Activated CD4-positive, alpha-beta T cell treated with anti-CD3 and anti-CD28 coated beads, Interleukin-10, Interleukin-2, amounts not matched to agents 100 ng/mL and 50 ng/mL, durations not matched to agents 16 hours and 8 hours (primary cell): ENCODE data around the gene CHL1.
"Not testable (repeated sequence)": the region's sequence is repeated elsewhere in the genome, so short reads cannot be mapped to it uniquely, and the experiment has no call there.

Source experiments
- DNase-seq: peaks from one replicate; pipeline ENCODE4 v3.0.0-alpha.2; 2020

Gene CHL1

GRCh38 chr3:347581-347980 lies 151.0 kb downstream of the CHL1 start:
- no peak for DNase-seq

DNA sequence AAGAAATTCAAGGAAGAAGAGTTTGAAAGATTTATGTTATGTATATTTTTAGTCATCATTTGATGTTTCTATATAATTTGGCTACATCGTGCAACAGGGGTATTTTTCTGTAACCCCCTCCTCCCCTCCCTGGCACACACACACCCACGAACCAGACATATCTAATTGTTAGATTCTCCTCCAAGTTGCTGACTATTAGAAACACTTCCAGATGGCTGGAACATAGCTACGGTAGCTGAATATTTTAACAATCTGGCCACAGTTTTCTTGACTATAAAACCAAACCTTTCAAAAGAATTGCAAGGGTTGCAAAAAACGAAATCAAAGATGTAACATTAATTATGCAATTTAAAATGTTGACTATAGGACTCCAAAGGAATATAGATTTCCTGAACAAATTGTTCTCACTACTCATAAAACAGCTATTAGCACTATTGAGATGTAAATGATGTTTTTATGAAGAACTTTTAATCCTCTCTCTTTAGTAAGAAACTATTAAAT lies 154.4 kb downstream of the CHL1 start:
- DNase-seq = no peak

DNA sequence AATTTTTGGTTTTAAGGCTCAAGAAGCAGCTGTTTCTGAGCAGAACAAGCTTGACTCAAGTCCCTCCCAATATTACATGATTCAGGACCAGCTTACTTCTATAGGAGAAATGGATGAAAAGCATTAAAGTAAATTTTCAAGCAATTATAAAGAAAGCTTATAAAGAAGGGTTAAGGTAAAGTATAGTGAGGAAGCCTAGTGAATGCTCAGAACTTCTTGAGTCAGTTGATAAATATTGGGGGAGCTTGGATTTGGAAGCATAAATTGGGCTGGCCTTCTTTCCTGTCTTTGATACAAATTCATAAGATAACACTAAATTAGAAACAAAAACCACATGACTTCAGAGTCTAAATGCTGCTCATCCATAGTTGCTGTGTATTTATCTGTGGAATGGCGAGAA lies 156.0 kb downstream of the CHL1 start:
- DNase-seq = no peak

- DNase-seq = no peak
These were observed 156.7 kb downstream of the CHL1 start for GRCh38 chr3:353191-353739.

DNA sequence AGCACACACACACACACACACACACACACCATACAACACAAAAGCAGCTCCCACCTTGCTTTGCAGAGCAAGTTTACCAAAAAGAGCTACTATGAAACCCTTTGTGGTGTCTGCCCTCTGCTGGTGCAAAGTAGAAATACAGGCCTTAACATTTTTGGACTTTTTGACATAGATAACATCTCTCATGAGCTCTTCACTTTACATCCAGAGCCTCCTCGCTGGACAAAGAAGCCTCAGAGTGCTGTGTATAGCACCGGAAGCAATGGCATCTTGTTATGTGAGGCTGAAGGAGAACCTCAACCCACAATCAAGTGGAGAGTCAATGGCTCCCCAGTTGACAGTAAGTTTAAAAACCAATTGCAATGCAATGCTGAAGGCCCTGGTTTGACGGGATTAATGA lies 157.9 kb downstream of the CHL1 start:
- DNase-seq = peak; percentile 51

DNA sequence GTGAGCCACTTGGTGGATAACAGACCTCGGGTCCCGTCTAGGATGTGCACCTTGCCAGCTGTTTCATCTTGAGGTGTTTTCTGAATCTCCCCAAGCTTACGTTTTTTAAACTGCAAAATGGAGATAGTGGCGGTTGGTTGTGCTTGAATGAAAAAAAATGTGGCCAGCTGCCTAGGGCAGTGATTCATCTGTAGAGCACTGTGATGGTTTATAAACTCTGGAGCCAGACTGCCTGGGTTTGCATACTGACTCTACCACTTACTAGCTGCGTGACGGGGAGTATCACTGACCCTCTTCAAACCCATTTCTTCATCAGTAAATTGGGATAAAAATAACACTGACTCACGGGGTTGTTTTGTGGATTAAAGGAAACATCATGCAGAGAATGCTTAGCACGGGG lies 159.1 kb downstream of the CHL1 start:
- DNase-seq = no peak

- no peak for DNase-seq
These were observed 160.4 kb downstream of the CHL1 start for GRCh38 chr3:356952-357351.

DNA sequence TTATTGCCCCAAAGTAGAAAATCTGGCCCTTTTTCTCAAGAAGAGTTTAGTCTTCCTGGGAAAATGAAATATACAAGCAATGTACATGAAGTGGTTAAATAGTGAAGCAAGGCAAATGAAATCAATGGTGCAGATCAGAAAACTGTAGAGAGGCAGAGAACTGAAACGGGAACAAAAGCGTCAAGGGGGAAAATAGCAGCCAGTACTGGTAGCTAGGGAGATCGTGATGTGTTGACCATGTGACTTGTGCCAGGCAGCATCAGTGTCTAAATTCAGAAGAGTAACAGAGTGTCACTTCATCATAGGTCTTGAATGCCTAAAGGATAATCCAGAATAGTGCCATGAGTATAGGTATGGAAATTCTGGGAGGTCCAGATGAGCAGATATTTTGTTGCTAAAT lies 163.1 kb downstream of the CHL1 start:
- no peak for DNase-seq

DNA sequence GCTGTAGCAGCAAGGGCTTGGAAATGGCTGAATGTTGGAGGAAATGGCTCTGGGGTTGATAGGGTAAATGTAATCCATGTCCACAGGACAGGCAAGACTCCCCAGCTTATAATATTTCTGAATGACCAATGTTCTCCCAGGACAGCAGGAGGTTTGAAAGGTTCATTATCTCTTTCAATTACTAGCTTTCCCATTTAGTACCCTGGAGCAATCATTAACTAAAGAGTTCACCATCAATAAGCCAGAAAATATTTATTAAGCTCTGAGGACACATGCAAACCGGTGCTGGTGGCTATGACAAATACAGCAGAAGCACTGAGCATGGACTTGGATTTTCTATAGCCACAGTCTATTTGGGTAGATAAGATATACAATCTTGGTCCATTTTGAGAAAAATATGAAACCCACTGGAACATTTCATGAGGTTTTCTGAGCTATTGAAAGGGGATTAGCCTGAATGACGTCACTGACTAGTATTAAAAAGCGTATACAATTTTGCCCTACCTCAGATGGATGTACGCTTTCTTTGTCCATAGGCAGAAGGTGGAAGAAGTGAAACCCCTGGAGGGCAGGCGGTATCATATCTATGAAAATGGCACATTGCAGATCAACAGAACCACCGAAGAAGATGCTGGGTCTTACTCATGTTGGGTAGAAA lies 166.2 kb downstream of the CHL1 start:
- DNase-seq = no peak

- no peak for DNase-seq
These were observed 167.7 kb downstream of the CHL1 start for GRCh38 chr3:364287-364686.

DNA sequence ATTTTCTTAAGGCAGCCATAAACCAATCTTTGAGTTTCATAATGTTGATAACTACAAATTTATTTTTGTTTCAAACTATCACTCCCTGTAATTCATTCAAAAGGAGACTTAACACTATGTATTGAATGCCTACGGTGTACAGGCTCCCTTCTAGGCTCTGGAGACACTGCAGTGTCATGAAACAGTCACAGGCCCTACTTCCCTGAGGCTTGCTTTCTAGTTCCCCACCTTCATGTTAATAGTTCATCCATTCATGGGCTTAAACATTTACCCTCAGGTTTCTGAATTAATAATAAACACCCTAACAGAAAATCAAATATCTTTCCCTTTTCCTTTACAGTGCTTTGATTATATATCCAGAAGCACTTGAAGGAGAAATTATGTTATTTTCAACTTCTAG lies 168.7 kb downstream of the CHL1 start:
- DNase-seq = no peak

GRCh38 chr3:366253-366652 lies 169.7 kb downstream of the CHL1 start:
- not testable (repeated sequence) for DNase-seq

GRCh38 chr3:373193-373779 lies 176.7 kb downstream of the CHL1 start:
- DNase-seq = no peak

DNA sequence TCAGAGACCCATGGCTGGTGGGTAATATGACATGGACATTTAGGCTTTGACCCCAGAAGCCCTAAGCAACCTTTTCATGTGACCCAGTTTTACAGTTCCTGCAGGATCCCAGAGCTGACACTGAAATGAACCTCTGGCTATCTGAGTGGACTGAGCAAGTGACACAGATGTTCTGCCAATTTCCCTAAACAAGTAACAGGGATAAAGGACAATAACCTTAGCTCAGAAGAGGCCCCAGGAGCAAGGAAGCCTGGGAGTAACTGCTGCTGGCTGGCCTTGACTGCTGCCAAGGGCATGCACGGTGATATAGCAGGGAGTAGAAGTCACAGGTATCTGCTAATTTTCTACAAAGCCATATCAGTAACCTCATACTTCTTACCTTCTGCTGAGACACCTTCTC lies 177.9 kb downstream of the CHL1 start:
- no peak for DNase-seq

- DNase-seq = peak; percentile 19
These were observed 180.6 kb downstream of the CHL1 start for GRCh38 chr3:377158-377561.

DNA sequence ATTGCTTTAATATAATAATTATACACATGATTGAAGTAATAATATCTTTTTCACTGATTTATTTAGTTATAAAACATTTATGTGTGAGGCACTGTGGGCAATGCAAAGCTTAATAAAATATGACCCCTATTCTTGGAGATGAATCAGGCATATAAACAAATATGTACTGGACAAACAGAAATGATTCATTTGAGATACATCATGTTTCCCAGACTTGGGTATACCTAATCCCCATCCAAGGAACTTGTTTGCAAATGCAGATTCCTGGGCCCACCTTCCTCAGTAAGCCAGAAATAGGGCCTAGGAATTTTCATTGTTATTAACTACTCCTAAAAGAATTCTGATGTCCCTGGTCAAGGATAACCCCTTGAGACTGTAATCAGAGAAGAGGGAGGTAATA lies 184.2 kb downstream of the CHL1 start:
- no peak for DNase-seq

DNA sequence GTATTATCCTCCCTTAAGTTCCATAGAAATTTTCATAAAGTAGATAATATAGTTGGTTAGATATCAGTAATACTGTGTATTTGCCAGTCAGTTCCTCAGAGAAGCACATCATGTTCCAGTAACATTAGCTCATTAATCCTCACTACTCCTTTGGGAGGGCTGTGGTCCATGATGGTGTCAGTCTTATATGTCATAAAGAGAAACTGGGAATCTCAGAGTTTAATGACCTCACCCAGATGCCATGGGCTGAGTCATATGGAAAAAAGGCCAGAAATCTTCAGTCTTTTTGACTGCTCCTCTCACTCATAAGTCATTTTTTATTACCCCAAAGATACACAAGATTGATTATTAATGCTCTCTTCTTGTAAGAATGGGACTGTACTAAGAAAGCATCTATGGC lies 188.6 kb downstream of the CHL1 start:
- no peak for DNase-seq

- no peak for DNase-seq
These were observed 198.2 kb downstream of the CHL1 start for GRCh38 chr3:394775-395174.

DNA sequence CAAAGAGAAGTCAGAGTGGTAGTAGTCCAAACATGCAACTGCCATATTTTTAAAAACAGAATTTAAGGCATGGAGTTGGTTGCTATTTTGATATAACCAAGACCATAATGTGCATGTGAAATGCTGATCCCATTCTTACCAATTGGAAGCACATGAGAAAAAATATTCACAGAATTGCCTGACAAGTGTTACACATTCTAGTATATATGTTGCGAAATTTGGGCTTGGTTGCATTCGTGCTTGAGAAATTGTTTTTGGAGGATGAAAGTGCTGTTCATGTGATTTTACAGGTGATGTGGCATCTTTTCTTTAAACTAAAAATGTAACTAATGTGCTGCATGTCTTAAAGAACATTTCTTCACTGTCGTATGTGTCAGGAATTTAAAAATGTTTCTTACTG lies 199.7 kb downstream of the CHL1 start:
- no peak for DNase-seq

GRCh38 chr3:399647-400046 lies 203.1 kb downstream of the CHL1 start:
- no peak for DNase-seq

- no peak for DNase-seq
These were observed 207.3 kb downstream of the CHL1 start for GRCh38 chr3:403826-404225.

DNA sequence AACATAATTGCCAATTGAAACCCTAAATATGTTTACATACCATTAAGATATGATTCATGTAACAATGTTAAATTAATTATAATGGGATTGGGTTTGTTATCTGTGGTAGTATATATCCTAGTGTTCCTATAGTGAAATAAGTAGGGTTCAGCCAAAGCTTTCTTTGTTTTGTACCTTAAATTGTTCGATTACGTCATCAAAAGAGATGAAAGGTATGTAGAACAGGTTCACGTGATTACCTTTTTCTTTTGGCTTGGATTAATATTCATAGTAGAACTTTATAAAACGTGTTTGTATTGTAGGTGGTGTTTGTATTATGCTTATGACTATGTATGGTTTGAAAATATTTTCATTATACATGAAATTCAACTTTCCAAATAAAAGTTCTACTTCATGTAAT lies 212.4 kb downstream of the CHL1 start:
- DNase-seq = no peak

DNA sequence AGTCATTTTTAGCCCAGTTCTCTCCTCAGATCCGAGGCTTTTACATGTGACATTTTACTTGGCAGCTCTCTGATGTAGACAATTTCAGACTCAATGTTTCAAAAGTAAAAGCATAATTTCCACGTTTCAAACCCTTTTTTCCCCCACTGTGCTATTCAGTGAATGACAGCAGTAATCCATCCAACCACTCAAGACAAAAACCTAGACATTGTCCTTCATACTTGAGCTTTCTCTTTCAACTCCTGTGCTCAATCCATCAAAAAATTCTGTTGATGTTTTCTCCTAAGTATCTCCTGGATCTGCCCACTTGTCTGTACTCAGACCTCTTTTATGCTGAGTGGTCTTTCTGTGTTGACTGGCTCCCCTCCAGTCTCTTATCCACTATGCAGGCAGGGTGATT lies 214.7 kb downstream of the CHL1 start:
- DNase-seq = no peak

- DNase-seq = no peak
These were observed 217.5 kb downstream of the CHL1 start for GRCh38 chr3:414063-414462.
